K562 (cell line): ENCODE measurements around the gene KCTD21. TPM values are rescaled to one million over a fixed set of nuclear protein-coding genes. Genes with fewer than 3 reads are reported as not detected.
A peak's percentile ranks its signal among the peaks of the same experiment; 100 is the strongest.

ENCODE experiments used
- ATAC-seq: fragments of 200-7000 bp; cut with Tn5 transposase; 3 replicates; pipeline ENCODE4 v1.9.1; 2020; ENCODE audit warnings: moderate library complexity
- BruUV-seq: library from RNA; stranded (reverse); fragments of 400-500 nt; replicated peaks from 2 replicates; lab custom pipeline; 2021; lab: Mats Ljungman, UMichigan
- CTCF ChIA-PET: fragments of 300-600 bp; formaldehyde crosslinking; extraction: SDS; loops from one replicate; lab custom pipeline; 2021; ENCODE audit warnings: low intra/inter-chr PET ratio; lab: Yijun Ruan, JAX
- POLR2A ChIA-PET: fragments of 300-600, 350-650 bp; sonication (Branson Sonifier 250); formaldehyde crosslinking; extraction: SDS; loops from one replicate; lab custom pipeline; 2021; ENCODE audit warnings: antibody characterized with exemption, inconsistent platforms; lab: Yijun Ruan, JAX
- DNase-seq, 4 experiments: peaks; one replicate each; pipeline versions ENCODE4 v3.0.0 to v3.0.0-alpha.2; 2011 to 2018; ENCODE audit warnings: low spot score in 3 of 4, mixed read lengths in 3 of 4; ENCODE audit errors: extremely low read depth in 1 of 4
- FAIRE-seq: peaks from 2 replicates; lab custom pipeline; 2011; peaks lifted over from hg19 to GRCh38; lab: Jason Lieb, UNC
- H2AFZ ChIP-seq: 2 replicates; pipeline ENCODE4 v1.6.0; 2011; ENCODE audit warnings: low read depth, low read length, control low read depth, inconsistent platforms
- H3K27ac ChIP-seq: fragments of 200-600 bp; 3 replicates; pipeline ENCODE4 v1.8.0; 2011; ENCODE audit warnings: low read depth, mild to moderate bottlenecking, control low read depth, inconsistent platforms, low read length, moderate library complexity, mixed read lengths; ENCODE audit errors: extremely low read depth
- H3K27me3 ChIP-seq, 2 experiments: fragments of 300-600 bp in 1 of 2; 2 replicates in 1 of 2; 3 replicates in 1 of 2; pipeline versions ENCODE4 v1.6.0 to v1.8.0; 2011; ENCODE audit warnings: inconsistent platforms in 2 of 2, low read length in 2 of 2, mild to moderate bottlenecking in 1 of 2, mixed read lengths in 1 of 2, moderate library complexity in 1 of 2; ENCODE audit not compliant: control insufficient read depth in 2 of 2, insufficient read depth in 2 of 2
- H3K36me3 ChIP-seq: fragments of 300-600 bp; 3 replicates; pipeline ENCODE4 v1.8.0; 2011; ENCODE audit warnings: mild to moderate bottlenecking, low read length, inconsistent platforms; ENCODE audit not compliant: control insufficient read depth, insufficient read depth
- H3K4me1 ChIP-seq, 2 experiments: fragments of 200-600 bp in 1 of 2; replicated peaks in 1 of 2; 2 replicates in 1 of 2; 3 replicates in 1 of 2; pipeline versions ENCODE4 v1.5.1 to v1.8.0; 2011; ENCODE audit warnings: inconsistent platforms in 2 of 2, low read length in 2 of 2, mild to moderate bottlenecking in 1 of 2, mixed read lengths in 1 of 2, moderate library complexity in 1 of 2; ENCODE audit not compliant: control insufficient read depth in 2 of 2, insufficient read depth in 2 of 2
- H3K4me2 ChIP-seq: 2 replicates; pipeline ENCODE4 v1.6.1; 2011; ENCODE audit warnings: low read length, control low read depth, inconsistent platforms, mixed read lengths; ENCODE audit not compliant: insufficient read depth
- H3K4me3 ChIP-seq: fragments of 200-600 bp; sonication (generic), shearing (Covaris generic); 2 replicates; pipeline ENCODE4 v1.5.1; 2016; ENCODE audit warnings: control low read depth, inconsistent platforms
- H3K79me2 ChIP-seq: fragments of 200-600 bp; 3 replicates; pipeline ENCODE4 v1.8.0; 2011; ENCODE audit warnings: low read length, inconsistent platforms; ENCODE audit not compliant: control insufficient read depth, insufficient read depth
- H3K9ac ChIP-seq, 2 experiments: 2 replicates each; pipeline versions ENCODE4 v1.6.0 to v1.6.1; 2011; ENCODE audit warnings: low read depth in 2 of 2, low read length in 2 of 2, control low read depth in 1 of 2, inconsistent platforms in 1 of 2, mild to moderate bottlenecking in 1 of 2, mixed read lengths in 1 of 2; ENCODE audit not compliant: insufficient read depth in 1 of 2
- H3K9me1 ChIP-seq: one replicate; pipeline ENCODE4 v1.6.0; 2011; ENCODE audit warnings: inconsistent platforms, mild to moderate bottlenecking, low read length, moderate library complexity; ENCODE audit not compliant: control insufficient read depth, insufficient read depth
- H3K9me3 ChIP-seq: replicated peaks from 2 replicates; pipeline ENCODE4 v1.5.1; 2011; ENCODE audit warnings: low read depth, low read length, inconsistent platforms; ENCODE audit not compliant: control insufficient read depth, insufficient read depth
- H4K20me1 ChIP-seq: replicated peaks from 2 replicates; pipeline ENCODE4 v1.6.1; 2011; ENCODE audit warnings: low read length, inconsistent platforms, mixed read lengths; ENCODE audit not compliant: control insufficient read depth, insufficient read depth
- ATF7 ChIP-seq: fragments of 450-650 bp; IDR thresholded peaks from 2 replicates; pipeline ENCODE4 v1.7.1; 2014; ENCODE audit warnings: mild to moderate bottlenecking, moderate library complexity
- BCLAF1 ChIP-seq, 2 experiments: fragments of 450-650 bp in 1 of 2; IDR thresholded peaks; 2 replicates each; pipeline ENCODE4 v1.6.1; 2011 to 2017; ENCODE audit warnings: low read depth in 2 of 2, antibody characterized with exemption in 1 of 2, borderline replicate concordance in 1 of 2, low read length in 1 of 2, mild to moderate bottlenecking in 1 of 2, mixed read lengths in 1 of 2; ENCODE audit not compliant: control insufficient read depth in 1 of 2
- CAMTA2 ChIP-seq: fragments of 250-450 bp; sonication (Bioruptor Pico); conservative IDR thresholded peaks from 2 replicates; pipeline ENCODE4 v1.5.1; 2022
- CC2D1A ChIP-seq: fragments of 450-650 bp; IDR thresholded peaks from 2 replicates; pipeline ENCODE4 v1.6.1; 2017; ENCODE audit warnings: mild to moderate bottlenecking
- FOXK2 ChIP-seq, 2 experiments: fragments of 450-650 bp; IDR thresholded peaks in 1 of 2; conservative IDR thresholded peaks in 1 of 2; 2 replicates each; pipeline ENCODE4 v1.6.1; 2016; ENCODE audit warnings: low read depth in 2 of 2, mild to moderate bottlenecking in 1 of 2
- L3MBTL2 ChIP-seq: fragments of 450-650 bp; IDR thresholded peaks from 2 replicates; pipeline ENCODE4 v1.6.1; 2016; ENCODE audit warnings: mild to moderate bottlenecking, moderate library complexity
- MAZ ChIP-seq, 2 experiments: fragments of 450-650 bp in 1 of 2; sonication (generic) in 1 of 2; formaldehyde crosslinking; IDR thresholded peaks in 1 of 2; conservative IDR thresholded peaks in 1 of 2; 2 replicates each; pipeline versions ENCODE4 v1.4.0 to v1.5.0; 2020; ENCODE audit warnings: mild to moderate bottlenecking in 1 of 2, missing genetic modification reagents in 1 of 2
- SUPT5H ChIP-seq: fragments of 450-650 bp; IDR thresholded peaks from 2 replicates; pipeline ENCODE4 v1.6.1; 2016
- XRCC5 ChIP-seq: fragments of 200-400 bp; formaldehyde crosslinking; IDR thresholded peaks from 2 replicates; pipeline ENCODE4 v1.6.1; 2017; ENCODE audit warnings: low read depth, mild to moderate bottlenecking, low read length
- WGBS: fragments of 100-300 bp; shearing (Covaris generic); methylation state at CpG from one replicate; pipeline ENCODE4 v1.1.6; 2016; ENCODE audit warnings: low coverage, mixed read lengths; ENCODE audit not compliant: insufficient coverage; ENCODE audit errors: missing lambda C conversion rate; 5-methylcytosine and 5-hydroxymethylcytosine counted together
- in situ Hi-C: fragments of 300-500 bp; cut with MboI; formaldehyde crosslinking; loops from 4 replicates; pipeline ENCODE4 v1.15.0; 2018; ENCODE audit warnings: inconsistent platforms, mixed read lengths
- intact Hi-C: fragments of 100-400 bp; cut with micrococcal nuclease; formaldehyde crosslinking; loops from 2 replicates; pipeline ENCODE4 v1.14.2; 2022
- polyA plus RNA-seq, 8 experiments: library from polyadenylated mRNA; depleted of rRNA in 4 of 8; stranded (reverse) in 5 of 8; unstranded in 3 of 8; fragments of >200 nt; fragmentation: Nextera tagmentation in 2 of 8; fragmentation: Illumina TruSeq in 1 of 8; extraction: Ambion mirVana in 2 of 8; extraction: Trizol in 1 of 8; gene quantifications; 2 replicates each; pipeline versions ENCODE4 v1.2.1 to v1.2.3, GENCODE V29; 2011 to 2014; ENCODE audit warnings: inconsistent platforms in 1 of 8, missing spikeins in 1 of 8
- total RNA-seq, 7 experiments: library from RNA; depleted of rRNA in 6 of 7; stranded (reverse); fragments of >200 nt in 6 of 7; fragmentation: Illumina TruSeq in 2 of 7; extraction: Trizol in 2 of 7; gene quantifications; 2 replicates each; pipeline versions ENCODE4 v1.2.1 to v1.2.3, GENCODE V29; 2011 to 2021; ENCODE audit warnings: low replicate concordance in 1 of 7
- TF ChIP-seq, protein P1 (sequence below), 2 experiments: fragments of 450-650 bp; formaldehyde crosslinking in 1 of 2; IDR thresholded peaks; 2 replicates each; pipeline versions ENCODE4 v1.4.0 to v1.6.1; 2014 to 2020; ENCODE audit warnings: mild to moderate bottlenecking in 2 of 2, borderline replicate concordance in 1 of 2, low read depth in 1 of 2

Gene KCTD21
- total and polyA plus RNA-seq, 9 of the 15 experiments (the other 6 are each of a cell fraction or from before 2014, with no cell fraction given) = 0.34 to 5.4 (median 1.9) TPM

- intact Hi-C loops (loop anchor here (1.0 to 2.0 kb wide), 5 partner anchors 28 to 336 kb away; no protein-coding TSS in a partner anchor), in situ Hi-C loops (no loop called here)
- WGBS = 100% methylated on average over 3 of the region's 3 CpGs
- no peak overlapping the region for H2AFZ ChIP-seq
- H3K9me3 ChIP-seq = no peaks in the 10 kb centered on the region
- no peaks in the 10 kb centered on the region for H4K20me1 ChIP-seq
- POLR2A ChIA-PET = interaction anchor here (0.5 to 1.2 kb wide), 5 partner anchors 156 to 346 kb away, joined by 3 read pairs; partner anchors contain the start of genes GAB2 and NARS2
- H3K4me3 ChIP-seq = no peak overlapping the region
- H3K4me2 ChIP-seq = no peak overlapping the region
- no peak overlapping the region for H3K27ac ChIP-seq
- H3K27me3 ChIP-seq = no peaks in the 10 kb centered on the region
- no TSS peak for BruUV-seq
- peak; percentile 52 to 73 (median 64) for DNase-seq
- peaks cover 6 to 23% of the 10 kb centered on the region in 2 experiments; a peak in 4 of 5 replicates for H3K4me1 ChIP-seq
- no peak overlapping the region for H3K9ac ChIP-seq
- H3K79me2 ChIP-seq = no peaks in the 10 kb centered on the region
- CTCF ChIA-PET = interaction anchor here (0.6 to 3.2 kb wide), 5 partner anchors 188 to 358 kb away, joined by 3 to 30 read pairs (median 6); no protein-coding TSS in a partner anchor
- peak; percentile 85 for ATAC-seq
- H3K9me1 ChIP-seq = no peaks in the 10 kb centered on the region
- FAIRE-seq = peak; percentile 76
- peaks cover 39% of the 10 kb centered on the region; the same call in 2 of the 3 replicates for H3K36me3 ChIP-seq
- 0 out of 2 replicates have a peak, but pooled peaks have one; percentile 12 for TF ChIP-seq ATF7
- 0 out of 4 replicates have a peak, but pooled peaks of 1 of the 2 experiments have one; percentile 20 for TF ChIP-seq MAZ (CRISPR knock-in tag; conservative IDR thresholded peaks at IDR 0.05 in 1 of 2, IDR thresholded peaks at IDR 0.05 in 1 of 2)
- TF ChIP-seq FOXK2 (conservative IDR thresholded peaks at IDR 0.05 in 1 of 2, IDR thresholded peaks at IDR 0.05 in 1 of 2; ENCODE audit: low read depth in 2 of 2) = 0 out of 4 replicates have a peak, but pooled peaks of 1 of the 2 experiments have one; percentile 53
- TF ChIP-seq XRCC5 = no peak
- TF ChIP-seq CC2D1A = peak; percentile 68; the same call in 1 of the 2 replicates
- TF ChIP-seq, protein P1, sequence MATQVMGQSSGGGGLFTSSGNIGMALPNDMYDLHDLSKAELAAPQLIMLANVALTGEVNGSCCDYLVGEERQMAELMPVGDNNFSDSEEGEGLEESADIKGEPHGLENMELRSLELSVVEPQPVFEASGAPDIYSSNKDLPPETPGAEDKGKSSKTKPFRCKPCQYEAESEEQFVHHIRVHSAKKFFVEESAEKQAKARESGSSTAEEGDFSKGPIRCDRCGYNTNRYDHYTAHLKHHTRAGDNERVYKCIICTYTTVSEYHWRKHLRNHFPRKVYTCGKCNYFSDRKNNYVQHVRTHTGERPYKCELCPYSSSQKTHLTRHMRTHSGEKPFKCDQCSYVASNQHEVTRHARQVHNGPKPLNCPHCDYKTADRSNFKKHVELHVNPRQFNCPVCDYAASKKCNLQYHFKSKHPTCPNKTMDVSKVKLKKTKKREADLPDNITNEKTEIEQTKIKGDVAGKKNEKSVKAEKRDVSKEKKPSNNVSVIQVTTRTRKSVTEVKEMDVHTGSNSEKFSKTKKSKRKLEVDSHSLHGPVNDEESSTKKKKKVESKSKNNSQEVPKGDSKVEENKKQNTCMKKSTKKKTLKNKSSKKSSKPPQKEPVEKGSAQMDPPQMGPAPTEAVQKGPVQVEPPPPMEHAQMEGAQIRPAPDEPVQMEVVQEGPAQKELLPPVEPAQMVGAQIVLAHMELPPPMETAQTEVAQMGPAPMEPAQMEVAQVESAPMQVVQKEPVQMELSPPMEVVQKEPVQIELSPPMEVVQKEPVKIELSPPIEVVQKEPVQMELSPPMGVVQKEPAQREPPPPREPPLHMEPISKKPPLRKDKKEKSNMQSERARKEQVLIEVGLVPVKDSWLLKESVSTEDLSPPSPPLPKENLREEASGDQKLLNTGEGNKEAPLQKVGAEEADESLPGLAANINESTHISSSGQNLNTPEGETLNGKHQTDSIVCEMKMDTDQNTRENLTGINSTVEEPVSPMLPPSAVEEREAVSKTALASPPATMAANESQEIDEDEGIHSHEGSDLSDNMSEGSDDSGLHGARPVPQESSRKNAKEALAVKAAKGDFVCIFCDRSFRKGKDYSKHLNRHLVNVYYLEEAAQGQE (IDR thresholded peaks at IDR 0.05; ENCODE audit: borderline replicate concordance) = peak; percentile 88
- TF ChIP-seq, protein P1 (CRISPR knock-in tag; IDR thresholded peaks at IDR 0.05; ENCODE audit: low read depth) = no peak
- TF ChIP-seq SUPT5H = no peak
- no peak for TF ChIP-seq CAMTA2
- TF ChIP-seq BCLAF1 (IDR thresholded peaks at IDR 0.05; ENCODE audit: borderline replicate concordance in 1 of 2, control insufficient read depth in 1 of 2, low read depth in 2 of 2, low read length in 1 of 2) = no peak
- 0 out of 2 replicates have a peak, but pooled peaks have one; percentile 30 for TF ChIP-seq L3MBTL2
Observed at GRCh38 chr11:78228467-78228866, 40.0 kb upstream of the KCTD21 start.
